ENCODE measurements around the gene ZNF514.

The ZNF514 gene

DNA sequence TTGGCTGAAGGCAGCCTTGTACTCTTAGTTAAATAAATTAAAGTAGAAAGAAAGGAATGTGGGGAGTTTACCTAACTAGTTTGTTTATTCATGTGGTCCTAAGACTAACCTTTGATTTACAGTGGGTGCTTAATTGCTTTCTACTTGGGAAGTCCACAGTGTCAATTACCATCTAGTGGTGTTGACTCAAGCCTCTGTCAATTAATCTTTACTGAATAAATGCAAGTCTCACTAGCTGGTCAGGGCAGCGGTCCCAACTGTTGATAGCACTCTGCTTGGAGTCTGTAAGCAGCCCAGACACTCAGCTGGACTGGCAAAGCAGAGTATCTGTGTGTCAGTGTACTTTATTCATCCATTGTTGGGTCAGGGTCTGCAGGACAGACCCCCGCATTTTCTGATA lies 15.8 kb downstream of the ZNF514 start:
- no peak for TF ChIP-seq CTCF (IDR thresholded peaks at IDR 0.05; ENCODE audit: borderline replicate concordance, insufficient read depth, low read depth, low read length)
- H3K4me3 ChIP-seq (ENCODE audit: low read depth, low read length): no peak overlapping the region

- no peak for TF ChIP-seq CTCF (IDR thresholded peaks at IDR 0.05; ENCODE audit: borderline replicate concordance, insufficient read depth, low read depth, low read length)
- H3K4me3 ChIP-seq (ENCODE audit: low read depth, low read length): no peak overlapping the region
Measured at GRCh38 chr2:95138702-95139101, 20.9 kb downstream of the ZNF514 start.

DNA sequence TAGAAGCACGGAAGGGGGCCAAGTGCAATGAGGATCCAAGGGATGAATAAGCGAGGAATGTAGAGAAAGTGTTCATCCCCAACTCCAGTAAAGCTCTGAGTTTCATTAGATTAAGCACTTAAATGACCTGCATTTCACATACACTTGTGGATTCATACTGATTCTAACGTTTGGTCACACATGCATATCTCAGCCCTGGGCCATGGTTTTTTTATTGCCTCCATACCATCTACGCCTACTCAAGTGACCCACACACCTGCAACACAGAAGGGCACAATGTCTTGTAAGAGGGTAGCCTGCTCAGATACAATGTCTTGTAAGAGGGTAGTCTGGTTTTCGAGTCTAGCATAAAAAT lies 37.5 kb downstream of the ZNF514 start:
- TF ChIP-seq CTCF (IDR thresholded peaks at IDR 0.05; ENCODE audit: borderline replicate concordance, insufficient read depth, low read depth, low read length): no peak
- H3K4me3 ChIP-seq (ENCODE audit: low read depth, low read length): peak overlapping the region; percentile 90

- no peak for TF ChIP-seq CTCF (IDR thresholded peaks at IDR 0.05; ENCODE audit: borderline replicate concordance, insufficient read depth, low read depth, low read length)
- peak within 1 kb of the TSS; percentile 90 for H3K4me3 ChIP-seq (ENCODE audit: low read depth, low read length)
Measured at GRCh38 chr2:95121407-95122196, 38.0 kb downstream of the ZNF514 start, which contains the start of gene MRPS5. Gene MRPS5 (minus strand): TSS chr2:95121808. CDS start chr2:95121791, 17 bp downstream.

- H3K4me3 ChIP-seq (ENCODE audit: low read depth, low read length): peak overlapping the region; percentile 90
- TF ChIP-seq CTCF (IDR thresholded peaks at IDR 0.05; ENCODE audit: borderline replicate concordance, insufficient read depth, low read depth, low read length): no peak
Measured at GRCh38 chr2:95121093-95121406, 38.6 kb downstream of the ZNF514 start.

DNA sequence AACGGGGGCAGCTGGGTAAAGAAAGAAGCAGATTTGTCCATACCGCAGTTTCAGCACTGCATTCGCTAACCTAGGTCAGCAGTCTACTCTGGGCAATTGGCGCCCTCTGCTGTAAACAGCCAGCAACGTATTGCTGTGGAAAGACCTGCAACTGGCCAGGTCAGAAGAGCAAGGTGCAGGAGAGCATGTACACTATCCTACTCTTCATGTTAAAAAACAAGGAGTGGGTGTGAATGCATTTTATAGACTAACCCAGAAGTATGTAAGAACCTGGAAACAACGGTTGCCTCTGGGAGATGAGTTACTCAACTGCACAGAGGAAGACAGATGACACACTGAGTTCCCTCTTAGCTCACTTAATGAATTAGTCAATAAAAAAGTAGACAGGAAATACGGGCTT lies 44.2 kb downstream of the ZNF514 start:
- peak; percentile 88 for TF ChIP-seq CTCF (IDR thresholded peaks at IDR 0.05; ENCODE audit: borderline replicate concordance, insufficient read depth, low read depth, low read length)
- no peak overlapping the region for H3K4me3 ChIP-seq (ENCODE audit: low read depth, low read length)

- H3K4me3 ChIP-seq (ENCODE audit: low read depth, low read length): no peak overlapping the region
- no peak for TF ChIP-seq CTCF (IDR thresholded peaks at IDR 0.05; ENCODE audit: borderline replicate concordance, insufficient read depth, low read depth, low read length)
Measured at GRCh38 chr2:95113464-95113863, 46.2 kb downstream of the ZNF514 start.
